ENCODE measurements around the gene PUM2. TPM values are rescaled to one million over a fixed set of nuclear protein-coding genes. Genes with fewer than 3 reads are reported as not detected.

The PUM2 gene
- polyA plus RNA-seq, 4 donors: 26.2 to 90.2 (median 31.9) TPM

- Histone ChIP-seq H3K36me3 (ENCODE audit: control insufficient read depth in 3 of 3, insufficient read depth in 2 of 3, low read depth in 1 of 3, low read length in 3 of 3) (peaks cover 0 to 68% (median 0%) of the 10 kb centered on the region in 3 donors), H3K27me3 (ENCODE audit: control insufficient read depth in 3 of 3, insufficient read depth in 3 of 3, low read length in 3 of 3) (no peaks in the 10 kb centered on the region), H3K27ac (ENCODE audit: low read depth in 1 of 3, low read length in 2 of 3) (peak overlapping the region in 2 of 3 donors; percentile 81 to 94), H3K4me1 (ENCODE audit: control insufficient read depth in 3 of 3, insufficient read depth in 2 of 3, low read depth in 1 of 3, low read length in 2 of 3) (peaks cover 7 to 63% (median 7%) of the 10 kb centered on the region in 3 donors), H3K9me3 (ENCODE audit: control insufficient read depth in 2 of 2, insufficient read depth in 1 of 2, low read depth in 1 of 2, low read length in 1 of 2) (no peaks in the 10 kb centered on the region), H3K4me3 (ENCODE audit: low read depth in 1 of 3, low read length in 3 of 3) (no peak overlapping the region)
- FAIRE-seq: no peak
- no peak for DNase-seq
- WGBS, 3 donors: 87 to 91% (median 87%) methylated on average over 21 of the region's 21 CpGs
Measured at GRCh38 chr2:20209373-20210109, 141.1 kb downstream of the PUM2 start.

- Histone ChIP-seq H3K4me1 (ENCODE audit: control insufficient read depth in 3 of 3, insufficient read depth in 2 of 3, low read depth in 1 of 3, low read length in 2 of 3) (peaks cover 7 to 53% (median 7%) of the 10 kb centered on the region in 3 donors), H3K27ac (ENCODE audit: low read depth in 1 of 3, low read length in 2 of 3) (peak overlapping the region; percentile 68 to 94 (median 81)), H3K4me3 (ENCODE audit: low read depth in 1 of 3, low read length in 3 of 3) (no peak overlapping the region), H3K36me3 (ENCODE audit: control insufficient read depth in 3 of 3, insufficient read depth in 2 of 3, low read depth in 1 of 3, low read length in 3 of 3) (peaks cover 0 to 76% (median 8%) of the 10 kb centered on the region in 3 donors), H3K9me3 (ENCODE audit: control insufficient read depth in 2 of 2, insufficient read depth in 1 of 2, low read depth in 1 of 2, low read length in 1 of 2) (no peaks in the 10 kb centered on the region), H3K27me3 (ENCODE audit: control insufficient read depth in 3 of 3, insufficient read depth in 3 of 3, low read length in 3 of 3) (no peaks in the 10 kb centered on the region)
- FAIRE-seq: no peak
- DNase-seq: peak; percentile 65 to 77
- 12 to 33% (median 29%) methylated on average over 5 of the region's 5 CpGs for WGBS, 3 donors
Measured at GRCh38 chr2:20208476-20208859, 142.2 kb downstream of the PUM2 start.

- WGBS, 3 donors: 55 to 64% (median 60%) methylated on average over 5 of the region's 5 CpGs
- peaks cover 7 to 38% (median 7%) of the 10 kb centered on the region in 3 donors for H3K4me1 ChIP-seq (ENCODE audit: control insufficient read depth in 3 of 3, insufficient read depth in 2 of 3, low read depth in 1 of 3, low read length in 2 of 3)
- no peak for DNase-seq
Measured at GRCh38 chr2:20207051-20207450, 143.6 kb downstream of the PUM2 start.

GRCh38 chr2:20205915-20206524 is 144.6 kb downstream of the PUM2 start:
- WGBS, 3 donors: 44 to 61% (median 53%) methylated on average over 10 of the region's 10 CpGs
- peaks cover 7 to 37% (median 7%) of the 10 kb centered on the region in 3 donors for H3K4me1 ChIP-seq (ENCODE audit: control insufficient read depth in 3 of 3, insufficient read depth in 2 of 3, low read depth in 1 of 3, low read length in 2 of 3)
- peak overlapping the region in 2 of 3 donors; percentile 33 to 40 for H3K27ac ChIP-seq (ENCODE audit: low read depth in 1 of 3, low read length in 2 of 3)
- no peak for FAIRE-seq
- H3K27me3 ChIP-seq (ENCODE audit: control insufficient read depth in 3 of 3, insufficient read depth in 3 of 3, low read length in 3 of 3): no peaks in the 10 kb centered on the region
- no peaks in the 10 kb centered on the region for H3K9me3 ChIP-seq (ENCODE audit: control insufficient read depth in 2 of 2, insufficient read depth in 1 of 2, low read depth in 1 of 2, low read length in 1 of 2)
- peaks cover 0 to 76% (median 17%) of the 10 kb centered on the region in 3 donors for H3K36me3 ChIP-seq (ENCODE audit: control insufficient read depth in 3 of 3, insufficient read depth in 2 of 3, low read depth in 1 of 3, low read length in 3 of 3)
- DNase-seq: peak in 1 of 2 donors; percentile 57
- no peak overlapping the region for H3K4me3 ChIP-seq (ENCODE audit: low read depth in 1 of 3, low read length in 3 of 3)

More at GRCh38 chr2:20207051-20207450, 143.6 kb downstream of the PUM2 start:
- H3K27me3 ChIP-seq (ENCODE audit: control insufficient read depth in 3 of 3, insufficient read depth in 3 of 3, low read length in 3 of 3): no peaks in the 10 kb centered on the region
- H3K27ac ChIP-seq (ENCODE audit: low read depth in 1 of 3, low read length in 2 of 3): peak overlapping the region in 2 of 3 donors; percentile 33 to 51
- no peak for FAIRE-seq
- peaks cover 0 to 77% (median 14%) of the 10 kb centered on the region in 3 donors for H3K36me3 ChIP-seq (ENCODE audit: control insufficient read depth in 3 of 3, insufficient read depth in 2 of 3, low read depth in 1 of 3, low read length in 3 of 3)
- H3K4me3 ChIP-seq (ENCODE audit: low read depth in 1 of 3, low read length in 3 of 3): no peak overlapping the region
- H3K9me3 ChIP-seq (ENCODE audit: control insufficient read depth in 2 of 2, insufficient read depth in 1 of 2, low read depth in 1 of 2, low read length in 1 of 2): no peaks in the 10 kb centered on the region

GRCh38 chr2:20205069-20205468 is 145.6 kb downstream of the PUM2 start:
- FAIRE-seq (no peak), DNase-seq (no peak)
- Histone ChIP-seq H3K4me1 (ENCODE audit: control insufficient read depth in 3 of 3, insufficient read depth in 2 of 3, low read depth in 1 of 3, low read length in 2 of 3) (peaks cover 7 to 31% (median 7%) of the 10 kb centered on the region in 3 donors), H3K9me3 (ENCODE audit: control insufficient read depth in 2 of 2, insufficient read depth in 1 of 2, low read depth in 1 of 2, low read length in 1 of 2) (no peaks in the 10 kb centered on the region), H3K27ac (ENCODE audit: low read depth in 1 of 3, low read length in 2 of 3) (peak overlapping the region in 1 of 3 donors; percentile 40), H3K4me3 (ENCODE audit: low read depth in 1 of 3, low read length in 3 of 3) (no peak overlapping the region), H3K27me3 (ENCODE audit: control insufficient read depth in 3 of 3, insufficient read depth in 3 of 3, low read length in 3 of 3) (no peaks in the 10 kb centered on the region), H3K36me3 (ENCODE audit: control insufficient read depth in 3 of 3, insufficient read depth in 2 of 3, low read depth in 1 of 3, low read length in 3 of 3) (peaks cover 0 to 78% (median 17%) of the 10 kb centered on the region in 3 donors)
- WGBS, 3 donors: 81 to 93% (median 91%) methylated on average over 7 of the region's 7 CpGs

GRCh38 chr2:20203521-20204225 is 147.0 kb downstream of the PUM2 start:
- Histone ChIP-seq H3K4me1 (ENCODE audit: control insufficient read depth in 3 of 3, insufficient read depth in 2 of 3, low read depth in 1 of 3, low read length in 2 of 3) (peaks cover 6 to 31% (median 8%) of the 10 kb centered on the region in 3 donors), H3K36me3 (ENCODE audit: control insufficient read depth in 3 of 3, insufficient read depth in 2 of 3, low read depth in 1 of 3, low read length in 3 of 3) (peaks cover 0 to 69% (median 17%) of the 10 kb centered on the region in 3 donors), H3K4me3 (ENCODE audit: low read depth in 1 of 3, low read length in 3 of 3) (no peak overlapping the region), H3K27ac (ENCODE audit: low read depth in 1 of 3, low read length in 2 of 3) (no peak overlapping the region), H3K9me3 (ENCODE audit: control insufficient read depth in 2 of 2, insufficient read depth in 1 of 2, low read depth in 1 of 2, low read length in 1 of 2) (no peaks in the 10 kb centered on the region), H3K27me3 (ENCODE audit: control insufficient read depth in 3 of 3, insufficient read depth in 3 of 3, low read length in 3 of 3) (no peaks in the 10 kb centered on the region)
- WGBS, 3 donors: 84 to 86% (median 85%) methylated on average over 16 to 17 of the region's 17 CpGs
- no peak for FAIRE-seq
- DNase-seq: no peak

- FAIRE-seq (no peak), DNase-seq (no peak)
- Histone ChIP-seq H3K27ac (ENCODE audit: low read depth in 1 of 3, low read length in 2 of 3) (no peak overlapping the region), H3K27me3 (ENCODE audit: control insufficient read depth in 3 of 3, insufficient read depth in 3 of 3, low read length in 3 of 3) (no peaks in the 10 kb centered on the region), H3K9me3 (ENCODE audit: control insufficient read depth in 2 of 2, insufficient read depth in 1 of 2, low read depth in 1 of 2, low read length in 1 of 2) (no peaks in the 10 kb centered on the region), H3K36me3 (ENCODE audit: control insufficient read depth in 3 of 3, insufficient read depth in 2 of 3, low read depth in 1 of 3, low read length in 3 of 3) (peaks cover 0 to 68% (median 17%) of the 10 kb centered on the region in 3 donors), H3K4me1 (ENCODE audit: control insufficient read depth in 3 of 3, insufficient read depth in 2 of 3, low read depth in 1 of 3, low read length in 2 of 3) (peaks cover 9 to 31% (median 12%) of the 10 kb centered on the region in 3 donors), H3K4me3 (ENCODE audit: low read depth in 1 of 3, low read length in 3 of 3) (no peak overlapping the region)
- 92 to 95% (median 94%) methylated on average over 10 of the region's 10 CpGs for WGBS, 3 donors
Measured at GRCh38 chr2:20203072-20203471, 147.6 kb downstream of the PUM2 start.

GRCh38 chr2:20201671-20202070 is 149.0 kb downstream of the PUM2 start:
- WGBS, 3 donors: 87 to 88% (median 88%) methylated on average over 17 of the region's 17 CpGs
- Histone ChIP-seq H3K9me3 (ENCODE audit: control insufficient read depth in 2 of 2, insufficient read depth in 1 of 2, low read depth in 1 of 2, low read length in 1 of 2) (no peaks in the 10 kb centered on the region), H3K27ac (ENCODE audit: low read depth in 1 of 3, low read length in 2 of 3) (no peak overlapping the region), H3K4me1 (ENCODE audit: control insufficient read depth in 3 of 3, insufficient read depth in 2 of 3, low read depth in 1 of 3, low read length in 2 of 3) (peaks cover 5 to 24% (median 7%) of the 10 kb centered on the region in 3 donors), H3K4me3 (ENCODE audit: low read depth in 1 of 3, low read length in 3 of 3) (no peak overlapping the region), H3K27me3 (ENCODE audit: control insufficient read depth in 3 of 3, insufficient read depth in 3 of 3, low read length in 3 of 3) (no peaks in the 10 kb centered on the region), H3K36me3 (ENCODE audit: control insufficient read depth in 3 of 3, insufficient read depth in 2 of 3, low read depth in 1 of 3, low read length in 3 of 3) (peaks cover 0 to 64% (median 17%) of the 10 kb centered on the region in 3 donors)
- FAIRE-seq: no peak
- DNase-seq: no peak

Measured in small intestine (tissue), 7 donors.